H1 (cell line): ENCODE results near the gene GPC6. TPM values are rescaled to one million over a fixed set of nuclear protein-coding genes. Genes with fewer than 3 reads are reported as not detected.

ENCODE experiments used
- ATF2 ChIP-seq: IDR thresholded peaks from 2 replicates; pipeline ENCODE4 v1.6.1; 2012; ENCODE audit warnings: low read length, inconsistent platforms
- ATF3 ChIP-seq: IDR thresholded peaks from 2 replicates; pipeline ENCODE4 v1.6.1; 2011; ENCODE audit warnings: low read depth, mild to moderate bottlenecking, low read length; ENCODE audit not compliant: insufficient read depth
- BCL11A ChIP-seq, 2 experiments: IDR thresholded peaks; one replicate each; pipeline ENCODE4 v1.6.1; 2011; ENCODE audit warnings: low read depth in 2 of 2, low read length in 2 of 2, mild to moderate bottlenecking in 2 of 2
- CHD1 ChIP-seq: IDR thresholded peaks from 2 replicates; pipeline ENCODE4 v1.6.1; 2012; ENCODE audit warnings: low read depth, low read length, improper control_type of control experiment
- HDAC6 ChIP-seq: IDR thresholded peaks from one replicate; pipeline ENCODE4 v1.7.1; 2012; ENCODE audit warnings: low read depth, mild to moderate bottlenecking, inconsistent platforms, low read length, moderate library complexity
- KDM4A ChIP-seq: IDR thresholded peaks from one replicate; pipeline ENCODE4 v1.7.1; 2012; ENCODE audit warnings: low read depth, mild to moderate bottlenecking, moderate library complexity, low read length, inconsistent platforms; ENCODE audit not compliant: severe bottlenecking
- NANOG ChIP-seq: IDR thresholded peaks from 2 replicates; pipeline ENCODE4 v1.6.1; 2011; ENCODE audit warnings: low read length, low read depth, mild to moderate bottlenecking, inconsistent platforms; ENCODE audit not compliant: insufficient read depth, poor library complexity, severe bottlenecking
- RNF2 ChIP-seq: fragments of 200-900, 300-1000 bp; sonication (generic); IDR thresholded peaks from 2 replicates; pipeline ENCODE4 v1.7.1; 2016; ENCODE audit warnings: borderline replicate concordance, low read depth, mild to moderate bottlenecking, antibody characterized with exemption, low read length; ENCODE audit not compliant: poor library complexity, severe bottlenecking; ENCODE audit errors: missing control alignments
- SIX5 ChIP-seq: IDR thresholded peaks from 2 replicates; pipeline ENCODE4 v1.6.1; 2011; ENCODE audit warnings: mild to moderate bottlenecking, low read depth, low read length
- TEAD4 ChIP-seq: IDR thresholded peaks from 2 replicates; pipeline ENCODE4 v1.6.1; 2012; ENCODE audit warnings: low read depth, low read length, inconsistent platforms, mixed read lengths
- USF2 ChIP-seq: IDR thresholded peaks from 2 replicates; pipeline ENCODE4 v1.6.1; 2011; ENCODE audit warnings: low read length, improper control_type of control experiment
- polyA plus RNA-seq, 7 experiments: library from polyadenylated mRNA; depleted of rRNA in 3 of 7; stranded (reverse) in 5 of 7; unstranded in 2 of 7; fragments of >200 nt in 5 of 7; fragments of 200-250 nt in 2 of 7; gene quantifications; 1 replicate in 5 of 7; 2 replicates in 1 of 7; 4 replicates in 1 of 7; pipeline versions ENCODE4 v1.2.1 to v1.2.3, GENCODE V29; 2011 to 2013; ENCODE audit warnings: missing spikeins in 2 of 7, mixed read lengths in 2 of 7
- total RNA-seq: library from RNA; stranded (reverse); fragmentation: NEBNext Ultra II Directional; extraction: Animal tissue kit (Norgen Biotek cat#: 25700); gene quantifications from 2 replicates; pipeline ENCODE4 v1.2.1, GENCODE V29; 2021

GPC6 gene
- total and polyA plus RNA-seq, 2 of the 8 experiments (the other 6 are each of a cell fraction or from before 2014, with no cell fraction given), result 5.4 to 12.0 TPM

- TF ChIP-seq ATF2, result no peak
- TF ChIP-seq SIX5, result no peak
- TF ChIP-seq KDM4A, result no peak
- no peak for TF ChIP-seq RNF2
- no peak for TF ChIP-seq TEAD4
- no peak for TF ChIP-seq NANOG
- no peak for TF ChIP-seq BCL11A (IDR thresholded peaks at IDR 0.05; ENCODE audit: low read depth in 2 of 2, low read length in 2 of 2)
- no peak for TF ChIP-seq ATF3
- TF ChIP-seq USF2, result no peak
- no peak for TF ChIP-seq HDAC6
- no peak for TF ChIP-seq CHD1
Measured at GRCh38 chr13:94168783-94169453, 942.3 kb downstream of the GPC6 start (continued).
